Transverse colon (tissue), 3 donors: ENCODE data around the gene PTPRN2.

Experiments used
- POLR2A ChIP-seq: fragments of 450-650 bp; IDR thresholded peaks from one replicate; pipeline ENCODE4 v1.6.1; 2016; ENCODE audit warnings: antibody characterized with exemption, mild to moderate bottlenecking, moderate library complexity
- TF ChIP-seq, protein P1 (sequence below), 5 experiments: fragments of 200-600 bp in 3 of 5; fragments of 450-650 bp in 2 of 5; sonication (generic) in 3 of 5; IDR thresholded peaks; 1 replicate in 2 of 5; 2 replicates in 3 of 5; pipeline ENCODE4 v1.5.1; 2016 to 2017; ENCODE audit warnings: antibody characterized with exemption in 5 of 5, inconsistent platforms in 3 of 5, mild to moderate bottlenecking in 2 of 5, moderate library complexity in 1 of 5

DNA sequence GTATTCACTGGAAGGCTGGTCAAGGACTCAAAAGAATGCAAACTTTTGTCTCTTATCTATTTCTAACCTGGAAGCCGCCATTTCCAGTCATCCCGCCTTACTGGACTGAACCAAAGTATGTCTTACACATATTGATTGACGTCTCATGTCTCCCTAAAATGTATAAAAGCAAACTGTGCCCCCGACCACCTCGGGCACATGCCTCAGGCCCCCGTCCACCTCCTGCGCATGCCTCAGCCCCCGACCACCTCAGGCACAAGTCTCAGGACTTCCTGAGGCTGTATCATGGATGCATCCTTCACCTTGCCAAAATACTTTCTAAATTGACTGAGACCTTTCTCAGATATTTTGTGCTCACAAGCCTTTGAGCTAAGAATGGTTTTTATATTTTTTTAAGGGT is 148.6 kb downstream of the PTPRN2 start:
- no peak for TF ChIP-seq POLR2A
- TF ChIP-seq, protein P1, sequence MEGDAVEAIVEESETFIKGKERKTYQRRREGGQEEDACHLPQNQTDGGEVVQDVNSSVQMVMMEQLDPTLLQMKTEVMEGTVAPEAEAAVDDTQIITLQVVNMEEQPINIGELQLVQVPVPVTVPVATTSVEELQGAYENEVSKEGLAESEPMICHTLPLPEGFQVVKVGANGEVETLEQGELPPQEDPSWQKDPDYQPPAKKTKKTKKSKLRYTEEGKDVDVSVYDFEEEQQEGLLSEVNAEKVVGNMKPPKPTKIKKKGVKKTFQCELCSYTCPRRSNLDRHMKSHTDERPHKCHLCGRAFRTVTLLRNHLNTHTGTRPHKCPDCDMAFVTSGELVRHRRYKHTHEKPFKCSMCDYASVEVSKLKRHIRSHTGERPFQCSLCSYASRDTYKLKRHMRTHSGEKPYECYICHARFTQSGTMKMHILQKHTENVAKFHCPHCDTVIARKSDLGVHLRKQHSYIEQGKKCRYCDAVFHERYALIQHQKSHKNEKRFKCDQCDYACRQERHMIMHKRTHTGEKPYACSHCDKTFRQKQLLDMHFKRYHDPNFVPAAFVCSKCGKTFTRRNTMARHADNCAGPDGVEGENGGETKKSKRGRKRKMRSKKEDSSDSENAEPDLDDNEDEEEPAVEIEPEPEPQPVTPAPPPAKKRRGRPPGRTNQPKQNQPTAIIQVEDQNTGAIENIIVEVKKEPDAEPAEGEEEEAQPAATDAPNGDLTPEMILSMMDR (IDR thresholded peaks at IDR 0.05): no peak
